ENCODE data around the gene PTGIS. TPM values are rescaled to one million over a fixed set of nuclear protein-coding genes. Genes with fewer than 3 reads are reported as not detected.

PTGIS gene
- total RNA-seq, 1 donor from 2014 or later: 1.8 TPM

DNA sequence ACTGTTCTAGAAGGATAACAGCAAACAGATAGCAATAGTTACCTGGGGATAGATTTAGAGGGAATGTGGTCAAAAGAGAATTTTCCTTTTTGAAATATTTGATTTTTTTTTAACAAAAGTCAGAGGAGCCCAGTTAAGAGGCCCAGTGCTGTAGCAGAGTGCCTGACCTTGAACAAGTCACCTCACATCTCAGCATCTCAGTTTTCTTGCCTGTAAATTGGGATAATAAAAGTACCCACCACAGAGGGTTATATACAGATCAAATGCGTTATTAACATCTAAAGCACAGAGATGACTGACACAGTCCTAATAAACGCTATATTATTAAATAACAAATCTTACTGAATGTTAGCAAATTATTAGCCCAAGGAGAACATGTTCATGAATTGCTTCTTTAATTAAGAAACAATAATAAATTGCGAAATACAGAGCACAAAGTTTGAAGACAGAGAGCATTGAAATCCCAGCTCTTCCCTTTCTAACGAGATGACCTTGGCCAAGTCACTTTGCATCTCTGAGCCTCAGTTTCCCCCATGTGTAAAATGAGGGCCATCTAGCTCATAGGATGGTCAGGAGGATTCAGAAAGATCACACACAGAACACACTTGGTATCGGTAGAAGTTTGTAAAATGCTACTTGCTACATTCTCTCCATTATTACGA, 35.5 kb downstream of the PTGIS start:
- no peak for DNase-seq (ENCODE audit: low read depth, low spot score)

DNA sequence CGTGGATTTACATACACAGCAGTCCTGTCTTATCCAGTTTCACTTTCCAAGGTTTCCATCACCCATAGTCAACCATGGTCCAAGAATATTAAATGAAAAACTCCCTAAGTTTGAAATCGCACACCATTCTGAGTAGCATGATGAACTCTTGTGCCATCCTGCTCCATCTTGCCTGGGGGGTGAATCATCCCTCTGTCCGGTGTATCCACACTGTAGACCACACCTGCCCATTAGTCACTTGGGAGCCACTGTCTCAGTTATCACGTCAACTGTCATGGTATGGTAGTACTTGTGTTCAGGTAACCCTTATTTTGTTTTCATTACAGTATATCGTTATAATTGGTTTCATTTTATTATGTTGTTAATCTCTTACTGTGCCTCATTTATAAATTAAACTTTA, 38.5 kb downstream of the PTGIS start:
- DNase-seq (ENCODE audit: low read depth, low spot score): no peak

DNA sequence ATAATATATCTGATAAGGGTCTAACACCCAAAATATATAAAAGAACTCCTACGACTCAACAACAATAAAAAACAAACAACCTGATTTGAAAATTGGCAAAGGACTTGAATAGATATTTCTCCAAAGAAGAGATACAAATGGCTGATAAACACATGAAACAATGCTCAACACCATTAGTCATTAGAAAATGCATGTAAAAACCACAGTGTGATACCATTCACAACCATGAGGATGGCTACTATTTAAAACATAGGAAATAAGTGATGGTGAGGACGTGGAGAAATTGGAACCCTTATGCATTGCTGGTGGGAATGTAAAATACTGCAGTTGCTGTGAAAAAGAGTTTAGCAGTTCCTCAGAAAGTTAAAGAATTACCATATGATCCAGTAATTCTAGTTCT, 41.4 kb downstream of the PTGIS start:
- DNase-seq (ENCODE audit: low read depth, low spot score): no peak

DNA sequence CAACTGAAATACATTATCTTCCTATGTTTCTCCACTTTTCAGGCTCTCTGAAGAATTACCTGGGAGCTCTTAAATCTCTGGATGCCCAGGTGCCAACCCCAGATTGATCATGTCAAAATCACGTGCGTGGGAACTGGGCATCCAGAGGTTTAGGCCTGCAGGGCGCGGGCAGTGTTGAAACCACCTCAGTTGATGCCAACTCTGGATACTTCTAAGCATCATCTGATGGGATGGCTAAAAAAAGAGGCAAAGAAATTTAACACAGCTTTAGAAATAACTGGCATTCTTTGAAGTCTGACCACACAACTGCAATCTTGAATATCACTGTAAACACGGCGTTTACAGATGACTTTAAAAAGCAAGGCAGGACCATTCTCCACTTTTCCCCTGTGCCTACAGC, 41.9 kb downstream of the PTGIS start:
- no peak for DNase-seq (ENCODE audit: low read depth, low spot score)

DNA sequence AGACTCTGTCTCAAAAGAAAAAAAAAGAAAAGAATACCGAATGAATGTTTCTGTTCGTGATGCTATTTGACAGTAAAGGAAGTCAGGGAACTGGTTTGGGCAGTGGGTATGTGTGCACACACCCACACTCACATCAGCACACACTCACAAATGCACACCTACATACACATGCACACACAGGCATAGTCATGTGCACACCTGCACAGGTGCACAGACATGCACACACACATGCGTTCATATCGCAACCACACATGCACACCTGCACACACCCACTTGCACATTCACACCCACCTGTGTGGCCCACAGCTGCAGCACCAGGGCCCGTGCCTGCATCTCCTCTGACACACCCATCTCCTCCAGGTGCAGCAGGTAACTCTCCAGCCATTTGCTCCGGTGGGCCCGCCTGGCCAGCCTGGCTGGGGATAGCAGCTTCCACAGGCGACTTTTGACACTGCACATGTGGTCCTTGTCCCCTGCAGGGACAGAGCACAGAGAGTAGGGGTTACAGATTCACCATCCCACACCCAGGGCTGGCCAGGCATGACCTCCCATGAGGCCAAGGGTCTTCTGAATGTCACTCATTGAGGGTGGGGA, 44.1 kb downstream of the PTGIS start:
- DNase-seq (ENCODE audit: low read depth, low spot score): no peak

DNA sequence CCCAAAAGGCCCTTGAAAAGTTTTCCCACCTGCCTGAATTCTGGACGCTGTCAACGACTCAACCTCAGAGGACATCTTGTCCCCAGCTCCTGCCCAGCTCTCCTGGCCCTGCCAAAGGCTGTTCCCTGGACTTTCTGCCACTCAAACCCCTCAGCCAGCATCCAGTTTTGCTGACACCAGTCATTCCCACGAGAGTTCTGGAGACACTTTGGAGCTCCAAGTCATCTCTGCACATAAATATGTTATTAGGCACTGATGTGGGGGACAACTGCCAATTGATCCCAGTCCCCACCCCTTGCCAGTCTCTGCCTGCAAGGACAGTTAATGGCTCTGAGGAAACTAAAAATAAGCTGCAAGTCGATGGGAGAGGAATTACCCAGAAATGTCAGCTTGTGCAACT, 46.6 kb downstream of the PTGIS start:
- DNase-seq (ENCODE audit: low read depth, low spot score): no peak

DNA sequence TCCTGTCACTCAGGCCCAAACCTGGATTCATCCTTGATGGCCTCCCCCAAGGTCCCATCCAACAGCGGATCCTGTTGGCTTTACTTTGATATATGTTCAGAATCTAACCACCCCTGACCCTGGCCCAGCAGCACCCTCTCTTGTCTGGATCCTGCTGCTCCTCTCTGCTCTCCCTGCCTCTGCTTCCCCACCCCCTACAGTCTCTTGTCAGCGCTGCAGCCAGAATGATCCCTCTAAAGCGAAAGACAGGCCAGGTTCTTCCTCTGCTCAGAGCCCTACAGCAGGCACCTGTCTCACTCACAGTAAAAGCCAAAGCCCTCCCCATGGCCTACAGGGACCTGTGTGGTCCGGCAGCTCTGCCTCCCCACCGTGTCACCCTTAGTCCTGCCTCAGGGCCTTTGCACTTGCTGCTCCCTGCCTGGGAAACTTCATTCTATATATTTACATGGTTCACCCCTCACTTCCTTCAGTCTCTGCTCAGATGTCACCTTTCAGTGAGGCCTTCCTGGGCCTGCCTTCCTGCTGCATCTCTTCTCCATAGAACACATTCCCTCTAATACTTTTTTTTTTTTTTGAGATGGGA, 48.1 kb downstream of the PTGIS start:
- no peak for DNase-seq (ENCODE audit: low read depth, low spot score)

DNA sequence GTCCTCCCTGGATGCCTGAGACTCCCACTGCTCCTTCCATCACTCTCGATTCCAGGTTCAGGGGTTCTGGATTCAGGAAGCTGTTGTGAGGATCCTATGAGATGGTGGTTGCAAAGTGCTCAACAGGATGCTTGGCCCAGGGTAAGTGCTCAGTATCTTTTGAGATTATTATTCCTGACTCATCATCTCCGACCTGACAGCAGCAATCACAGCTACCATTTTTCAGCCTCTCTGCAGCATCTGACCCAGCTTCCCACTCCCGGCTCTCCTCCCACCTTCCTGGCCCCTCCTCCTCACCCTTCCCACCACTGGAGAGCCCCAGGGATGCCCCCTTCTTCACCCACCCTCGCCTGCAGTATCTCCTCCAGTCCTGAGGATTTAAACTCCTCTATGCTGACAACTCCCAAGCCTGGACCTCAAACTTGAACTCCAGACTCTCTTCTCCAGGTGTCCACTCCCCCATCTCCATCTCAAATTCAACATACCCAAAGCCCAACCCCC, 48.7 kb downstream of the PTGIS start:
- no peak for DNase-seq (ENCODE audit: low read depth, low spot score)

DNA sequence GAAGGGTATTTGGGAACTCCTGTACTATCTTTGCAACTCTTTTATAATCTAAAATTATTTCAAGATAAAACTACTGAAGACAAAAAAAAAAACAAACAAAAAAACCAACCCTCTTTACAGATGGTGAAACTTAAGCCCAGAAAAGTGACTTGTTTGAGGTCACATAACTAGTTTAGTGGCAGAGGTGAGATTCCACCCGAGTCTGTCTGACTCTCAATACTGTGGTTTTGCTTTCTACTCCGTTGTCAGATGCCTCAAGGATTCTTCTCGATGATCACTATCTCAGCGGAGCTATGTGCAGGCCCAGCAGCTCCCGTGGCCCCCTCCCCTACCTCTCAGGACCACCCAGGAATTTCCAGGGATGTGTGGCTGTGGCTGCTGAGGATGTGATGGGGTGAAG, 49.4 kb downstream of the PTGIS start:
- no peak for DNase-seq (ENCODE audit: low read depth, low spot score)

- DNase-seq (ENCODE audit: low read depth, low spot score): no peak
These were observed 50.2 kb downstream of the PTGIS start for GRCh38 chr20:49517805-49518100.

- no peak for DNase-seq (ENCODE audit: low read depth, low spot score)
These were observed 50.8 kb downstream of the PTGIS start for GRCh38 chr20:49516916-49517804.

DNA sequence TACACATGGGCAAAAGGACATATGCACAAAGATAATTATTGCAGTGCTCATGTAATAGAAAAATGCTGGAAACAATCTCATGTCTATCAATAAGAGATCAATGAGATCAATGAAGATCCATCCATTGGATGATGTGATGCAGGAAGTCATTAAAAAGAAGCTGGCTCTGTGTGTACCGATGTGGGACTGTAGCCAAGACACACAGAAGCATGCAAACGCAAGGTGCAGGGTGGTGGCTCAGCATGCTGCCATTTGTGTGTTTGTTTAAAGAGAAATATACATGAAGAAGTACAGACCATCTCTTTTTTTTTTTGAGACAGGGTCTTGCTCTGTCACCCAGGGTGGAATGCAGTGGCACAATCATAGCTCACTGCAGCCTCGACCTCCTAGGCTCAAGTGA, 52.4 kb downstream of the PTGIS start:
- no peak for DNase-seq (ENCODE audit: low read depth, low spot score)

- DNase-seq (ENCODE audit: low read depth, low spot score): no peak
These were observed 54.4 kb downstream of the PTGIS start for GRCh38 chr20:49513517-49513916.

DNA sequence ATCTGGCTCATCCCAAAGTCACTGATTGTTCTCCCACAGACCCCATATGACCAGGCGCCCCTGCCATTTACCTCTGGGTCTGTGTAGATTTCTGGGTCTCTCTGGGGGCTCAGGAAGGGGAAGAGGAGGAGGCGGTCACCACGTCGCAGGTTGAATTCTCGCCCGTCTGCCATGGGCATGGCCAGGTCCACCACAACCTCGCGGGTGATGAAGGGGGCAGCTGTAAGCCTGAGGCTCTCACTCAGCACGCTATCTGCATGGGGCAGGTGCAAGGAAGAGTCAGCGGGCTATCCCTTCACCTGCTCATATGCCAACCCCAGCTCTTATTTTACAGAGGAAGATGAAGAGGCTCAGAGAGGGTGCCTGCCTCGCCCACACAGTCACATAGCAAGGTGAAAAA, 54.9 kb downstream of the PTGIS start:
- no peak for DNase-seq (ENCODE audit: low read depth, low spot score)

DNA sequence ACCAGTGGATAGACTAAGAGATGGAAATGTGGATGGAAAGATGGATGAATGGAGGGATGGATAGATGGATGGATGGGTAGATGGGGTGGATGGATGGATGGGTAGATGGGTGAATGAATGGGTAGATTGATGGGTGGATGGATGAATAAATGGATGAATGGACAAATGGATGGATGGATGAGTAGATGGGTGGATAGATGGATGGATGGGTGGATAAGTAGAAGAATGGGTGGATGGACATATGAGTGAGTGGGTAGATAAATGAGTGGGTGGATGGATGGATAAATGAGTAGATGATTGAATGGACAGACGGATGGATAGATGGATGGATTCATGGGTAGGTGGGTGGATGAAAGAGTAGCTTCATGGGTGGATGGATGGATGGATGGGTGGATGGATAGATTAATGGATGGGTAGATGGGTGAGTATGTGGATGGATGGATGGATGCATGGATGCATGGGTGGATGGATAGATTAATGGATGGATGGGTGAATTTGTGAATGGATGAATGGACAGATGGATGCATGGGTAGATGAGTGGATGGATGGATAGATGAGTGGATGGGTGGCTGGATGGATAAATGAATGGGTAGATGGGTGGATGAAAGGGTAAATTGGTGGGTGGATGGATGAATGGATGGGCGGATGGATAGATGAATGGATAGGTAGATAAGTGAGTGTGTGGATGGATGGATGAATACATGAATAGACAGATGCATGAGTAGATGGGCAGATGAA, 56.0 kb downstream of the PTGIS start:
- no peak for DNase-seq (ENCODE audit: low read depth, low spot score)

GRCh38 chr20:49510562-49511122, 57.3 kb downstream of the PTGIS start:
- no peak for DNase-seq (ENCODE audit: low read depth, low spot score)

GRCh38 chr20:49508435-49509199, 59.3 kb downstream of the PTGIS start:
- peak; percentile 8 for DNase-seq (ENCODE audit: low read depth, low spot score)

DNA sequence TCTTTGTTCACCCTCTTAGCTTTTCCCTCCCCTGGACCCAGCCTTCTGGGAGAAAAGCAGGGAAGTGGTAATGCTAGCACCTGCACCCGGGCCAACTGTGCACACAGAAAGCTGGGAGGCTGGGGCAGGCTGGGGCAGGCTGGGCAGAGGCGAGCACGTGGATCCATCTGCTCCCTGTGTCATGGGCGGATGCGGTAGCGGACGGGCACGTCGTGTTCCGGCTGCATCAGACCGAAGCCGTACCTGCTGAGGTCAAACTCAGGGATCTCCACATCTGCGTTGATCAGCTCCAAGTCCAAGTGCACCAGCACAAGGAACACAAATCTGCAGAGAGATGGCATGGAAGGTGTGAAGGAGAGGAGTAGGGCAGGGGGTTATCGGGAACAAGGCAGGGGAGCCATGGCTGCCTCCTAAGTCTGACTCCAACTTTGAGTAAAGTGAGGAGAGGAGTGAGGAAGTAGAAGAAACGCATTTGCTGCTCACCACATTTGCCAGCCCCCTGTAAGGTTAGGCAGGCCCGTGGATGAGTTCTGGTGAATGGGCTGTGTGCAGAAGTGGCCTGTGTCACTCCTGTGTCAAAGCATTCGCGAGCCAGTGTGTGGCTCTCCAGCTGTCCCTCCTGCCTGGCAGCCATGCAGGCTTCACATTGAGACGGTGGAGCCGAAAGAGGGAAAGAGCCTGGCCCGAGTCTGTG, 60.0 kb downstream of the PTGIS start:
- no peak for DNase-seq (ENCODE audit: low read depth, low spot score)

- no peak for DNase-seq (ENCODE audit: low read depth, low spot score)
These were observed 62.4 kb downstream of the PTGIS start for GRCh38 chr20:49505518-49505917.

DNA sequence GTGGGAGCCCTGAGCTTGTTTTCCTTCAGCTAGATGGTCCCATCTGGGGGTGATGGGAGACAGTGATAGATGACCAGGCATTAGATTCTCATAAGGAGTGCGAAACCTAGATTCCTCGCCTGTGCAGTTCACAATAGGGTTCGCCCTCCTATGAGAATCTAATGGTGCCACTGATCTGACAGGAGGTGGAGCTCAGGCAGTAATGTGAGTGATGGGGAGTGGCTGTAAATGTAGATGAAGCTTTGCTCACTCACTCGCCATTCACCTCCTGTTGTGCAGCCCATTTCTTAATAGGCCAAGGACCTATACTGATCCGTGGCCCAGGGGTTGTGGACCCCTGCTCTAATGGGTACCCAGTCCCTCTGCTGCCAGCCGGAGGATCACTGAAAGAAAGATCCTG, 64.8 kb downstream of the PTGIS start:
- no peak for DNase-seq (ENCODE audit: low read depth, low spot score)
